ENCODE measurements around the gene OTOP2.

DNA sequence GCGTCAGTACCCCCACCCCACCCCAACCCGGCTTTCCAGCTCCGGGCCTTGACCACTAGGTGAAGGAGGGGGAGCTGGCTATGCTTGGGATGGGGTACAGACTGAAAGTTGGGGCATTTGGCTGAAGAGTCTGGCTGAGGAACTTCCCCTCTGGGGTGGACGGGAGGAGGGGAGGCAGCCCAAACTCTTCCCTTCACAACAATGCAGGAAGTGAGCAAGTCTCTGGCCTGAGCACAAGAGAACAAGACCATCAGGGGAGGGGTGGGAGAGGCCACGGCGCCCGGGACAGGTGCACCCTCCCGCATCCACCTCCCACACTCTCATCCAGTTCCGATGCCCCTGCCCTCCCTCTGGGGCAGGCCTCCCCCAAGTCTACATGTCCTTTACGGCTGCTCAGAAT lies 6.6 kb upstream of the OTOP2 start:
- no peak for TF ChIP-seq POLR2AphosphoS5 (IDR thresholded peaks at IDR 0.05; ENCODE audit: borderline replicate concordance, low read depth, low read length)
- TF ChIP-seq EZH2 (IDR thresholded peaks at IDR 0.05), result no peak
